ENCODE data around the gene STAC.
A peak's percentile ranks its signal among the peaks of the same experiment; 100 is the strongest.

STAC gene, protein sequence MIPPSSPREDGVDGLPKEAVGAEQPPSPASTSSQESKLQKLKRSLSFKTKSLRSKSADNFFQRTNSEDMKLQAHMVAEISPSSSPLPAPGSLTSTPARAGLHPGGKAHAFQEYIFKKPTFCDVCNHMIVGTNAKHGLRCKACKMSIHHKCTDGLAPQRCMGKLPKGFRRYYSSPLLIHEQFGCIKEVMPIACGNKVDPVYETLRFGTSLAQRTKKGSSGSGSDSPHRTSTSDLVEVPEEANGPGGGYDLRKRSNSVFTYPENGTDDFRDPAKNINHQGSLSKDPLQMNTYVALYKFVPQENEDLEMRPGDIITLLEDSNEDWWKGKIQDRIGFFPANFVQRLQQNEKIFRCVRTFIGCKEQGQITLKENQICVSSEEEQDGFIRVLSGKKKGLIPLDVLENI

DNA sequence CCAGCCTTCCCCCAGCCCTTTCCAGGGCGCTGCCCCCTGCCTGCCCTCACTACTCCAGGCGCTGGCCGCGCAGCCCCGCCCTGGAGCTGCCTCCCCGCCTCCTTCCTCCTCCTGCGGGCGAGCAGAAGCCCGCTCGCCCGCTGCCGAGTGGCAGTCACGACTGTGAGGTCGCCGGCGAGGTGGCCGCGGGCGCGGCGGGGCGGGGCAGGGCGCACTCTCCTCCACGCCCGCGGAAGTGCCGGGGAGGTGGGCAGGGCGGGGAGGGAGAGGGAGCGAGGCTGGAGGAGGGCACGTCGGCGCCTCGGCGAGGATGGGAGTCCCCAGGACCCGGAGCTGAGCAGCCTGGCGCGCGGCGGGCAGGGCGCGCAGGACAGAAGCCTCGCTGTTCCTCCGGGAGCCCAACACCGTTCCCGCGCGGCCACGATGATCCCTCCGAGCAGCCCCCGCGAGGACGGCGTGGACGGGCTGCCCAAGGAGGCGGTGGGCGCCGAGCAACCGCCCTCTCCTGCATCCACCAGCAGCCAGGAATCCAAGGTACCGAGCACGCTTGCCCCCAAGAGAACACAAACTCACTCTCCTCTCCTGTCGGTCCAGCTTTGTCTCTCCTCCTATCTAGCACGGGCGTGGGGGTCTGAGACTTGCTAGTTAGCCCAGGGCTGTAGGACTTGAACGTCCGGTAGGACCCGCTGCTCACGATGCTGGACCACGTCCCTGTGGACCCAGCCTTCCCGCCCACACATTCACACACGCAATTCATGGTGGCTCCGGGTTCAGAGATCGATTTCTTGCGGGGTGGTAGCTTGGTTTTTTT lies at the start of gene STAC:
TSS of gene STAC (plus strand) at position 284 of the 811 bp plus-strand sequence. CDS start at position 424, 140 bp downstream.
- Histone ChIP-seq H3K9me3 (ENCODE audit: low read depth, low read length) (no peaks in the 10 kb centered on the region), H3K4me3 (peak within 1 kb of the TSS; percentile 73), H3K27ac (no peak within 1 kb of the TSS), H3K9ac (ENCODE audit: insufficient read length) (no peak within 1 kb of the TSS), H3K36me3 (ENCODE audit: insufficient read depth, low read length) (no peaks in the 10 kb centered on the region)
- TF ChIP-seq EZH2 (IDR thresholded peaks at IDR 0.05) (no peak), POLR2AphosphoS5 (IDR thresholded peaks at IDR 0.05; ENCODE audit: borderline replicate concordance, low read depth, low read length) (no peak; the same call in 1 of the 2 replicates), FOXP2 (optimal IDR thresholded peaks at IDR 0.05; ENCODE audit: control extremely low read depth, extremely low read length, insufficient read depth) (no peak)
- no peak for DNase-seq (ENCODE audit: low read depth, low spot score)

GRCh38 chr3:36332139-36332538 lies 48.2 kb upstream of the STAC start:
- no peak overlapping the region for H3K4me3 ChIP-seq
- no peaks in the 10 kb centered on the region for H3K9me3 ChIP-seq (ENCODE audit: low read depth, low read length)
- no peak overlapping the region for H3K27ac ChIP-seq
- TF ChIP-seq FOXP2 (optimal IDR thresholded peaks at IDR 0.05; ENCODE audit: control extremely low read depth, extremely low read length, insufficient read depth) (no peak), POLR2AphosphoS5 (IDR thresholded peaks at IDR 0.05; ENCODE audit: borderline replicate concordance, low read depth, low read length) (no peak), EZH2 (IDR thresholded peaks at IDR 0.05) (no peak)
- H3K36me3 ChIP-seq (ENCODE audit: insufficient read depth, low read length) = no peaks in the 10 kb centered on the region
- H3K9ac ChIP-seq (ENCODE audit: insufficient read length) = no peak overlapping the region
- DNase-seq (ENCODE audit: low read depth, low spot score) = no peak

GRCh38 chr3:36362216-36362615 lies 18.1 kb upstream of the STAC start:
- DNase-seq (ENCODE audit: low read depth, low spot score) = no peak
- no peak overlapping the region for H3K27ac ChIP-seq
- no peak overlapping the region for H3K9ac ChIP-seq (ENCODE audit: insufficient read length)
- no peak overlapping the region for H3K4me3 ChIP-seq
- H3K36me3 ChIP-seq (ENCODE audit: insufficient read depth, low read length) = no peaks in the 10 kb centered on the region
- H3K9me3 ChIP-seq (ENCODE audit: low read depth, low read length) = no peaks in the 10 kb centered on the region
- no peak for TF ChIP-seq POLR2AphosphoS5 (IDR thresholded peaks at IDR 0.05; ENCODE audit: borderline replicate concordance, low read depth, low read length)
- no peak for TF ChIP-seq EZH2 (IDR thresholded peaks at IDR 0.05)
- no peak for TF ChIP-seq FOXP2 (optimal IDR thresholded peaks at IDR 0.05; ENCODE audit: control extremely low read depth, extremely low read length, insufficient read depth)

DNA sequence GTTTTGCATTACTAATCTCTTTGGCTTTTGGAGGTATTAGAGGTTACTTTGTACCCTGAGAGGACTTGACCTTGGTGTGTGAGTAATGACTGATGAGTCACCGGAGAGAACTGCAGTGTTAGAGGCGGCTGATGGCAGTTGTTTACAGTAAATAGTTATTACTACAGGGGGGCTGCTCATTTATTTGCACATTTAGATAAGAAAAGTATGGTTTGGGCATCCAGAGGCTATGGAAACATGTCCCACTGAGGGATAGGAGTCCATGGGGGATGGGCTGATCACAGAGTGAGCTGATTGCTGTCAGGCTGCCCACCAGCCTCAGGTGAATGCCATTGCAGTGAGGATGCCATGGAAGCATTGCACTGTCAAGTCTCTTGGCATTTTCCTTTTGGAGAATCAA lies 17.3 kb upstream of the STAC start:
- H3K27ac ChIP-seq = no peak overlapping the region
- no peak for DNase-seq (ENCODE audit: low read depth, low spot score)

DNA sequence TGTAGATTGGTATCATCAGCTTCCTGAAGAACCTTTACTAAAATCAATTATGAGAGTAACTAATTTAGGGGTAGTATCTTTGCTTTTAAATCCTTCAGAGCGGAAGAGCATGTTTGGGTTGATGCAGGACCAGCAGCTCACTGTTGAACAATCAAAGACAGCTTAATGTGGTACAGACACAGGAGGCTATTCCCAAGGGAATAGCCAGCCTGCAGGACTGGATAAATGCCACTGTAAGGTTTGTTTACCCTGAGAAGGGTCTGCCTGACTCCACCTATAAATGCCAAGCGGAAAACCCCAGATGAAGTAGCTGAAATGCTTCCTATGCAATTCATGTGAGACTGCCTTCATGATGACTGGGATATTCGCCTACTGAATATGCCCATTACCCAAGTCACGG lies 16.0 kb upstream of the STAC start:
- H3K9me3 ChIP-seq (ENCODE audit: low read depth, low read length) = no peaks in the 10 kb centered on the region
- no peak overlapping the region for H3K27ac ChIP-seq
- no peaks in the 10 kb centered on the region for H3K36me3 ChIP-seq (ENCODE audit: insufficient read depth, low read length)
- no peak for DNase-seq (ENCODE audit: low read depth, low spot score)
- no peak for TF ChIP-seq EZH2 (IDR thresholded peaks at IDR 0.05)
- TF ChIP-seq POLR2AphosphoS5 (IDR thresholded peaks at IDR 0.05; ENCODE audit: borderline replicate concordance, low read depth, low read length) = no peak
- no peak for TF ChIP-seq FOXP2 (optimal IDR thresholded peaks at IDR 0.05; ENCODE audit: control extremely low read depth, extremely low read length, insufficient read depth)
- H3K9ac ChIP-seq (ENCODE audit: insufficient read length) = no peak overlapping the region
- H3K4me3 ChIP-seq = no peak overlapping the region

More for the DNA sequence above, 17.3 kb upstream of the STAC start:
- TF ChIP-seq EZH2 (IDR thresholded peaks at IDR 0.05) (no peak), POLR2AphosphoS5 (IDR thresholded peaks at IDR 0.05; ENCODE audit: borderline replicate concordance, low read depth, low read length) (no peak), FOXP2 (optimal IDR thresholded peaks at IDR 0.05; ENCODE audit: control extremely low read depth, extremely low read length, insufficient read depth) (no peak)
- Histone ChIP-seq H3K9ac (ENCODE audit: insufficient read length) (no peak overlapping the region), H3K4me3 (no peak overlapping the region), H3K36me3 (ENCODE audit: insufficient read depth, low read length) (no peaks in the 10 kb centered on the region), H3K9me3 (ENCODE audit: low read depth, low read length) (no peaks in the 10 kb centered on the region)

DNA sequence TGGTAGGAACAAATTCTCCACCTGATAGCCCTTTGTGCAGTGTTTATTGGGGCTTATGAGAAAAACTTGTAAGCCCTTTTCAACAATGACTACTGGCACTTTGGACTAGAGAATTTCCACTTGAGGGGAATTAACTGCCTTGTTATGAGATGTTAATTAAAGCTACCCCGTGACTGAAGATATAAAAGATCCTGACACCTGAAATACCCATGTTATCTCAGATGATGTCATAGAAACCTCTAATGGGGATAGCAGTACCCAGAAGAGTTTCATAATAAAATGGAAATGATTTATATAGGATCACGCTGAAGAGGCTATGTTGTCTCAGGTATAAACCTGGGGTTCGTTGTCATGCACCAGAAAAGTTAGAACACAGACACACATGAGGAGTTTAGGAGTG lies 14.5 kb upstream of the STAC start:
- no peak overlapping the region for H3K4me3 ChIP-seq
- no peaks in the 10 kb centered on the region for H3K9me3 ChIP-seq (ENCODE audit: low read depth, low read length)
- H3K9ac ChIP-seq (ENCODE audit: insufficient read length) = no peak overlapping the region
- DNase-seq (ENCODE audit: low read depth, low spot score) = no peak
- no peak overlapping the region for H3K27ac ChIP-seq
- no peaks in the 10 kb centered on the region for H3K36me3 ChIP-seq (ENCODE audit: insufficient read depth, low read length)
- TF ChIP-seq FOXP2 (optimal IDR thresholded peaks at IDR 0.05; ENCODE audit: control extremely low read depth, extremely low read length, insufficient read depth) (no peak), POLR2AphosphoS5 (IDR thresholded peaks at IDR 0.05; ENCODE audit: borderline replicate concordance, low read depth, low read length) (no peak), EZH2 (IDR thresholded peaks at IDR 0.05) (no peak)

GRCh38 chr3:36366308-36366707 lies 14.0 kb upstream of the STAC start:
- Histone ChIP-seq H3K9ac (ENCODE audit: insufficient read length) (no peak overlapping the region), H3K27ac (no peak overlapping the region), H3K4me3 (no peak overlapping the region), H3K9me3 (ENCODE audit: low read depth, low read length) (no peaks in the 10 kb centered on the region), H3K36me3 (ENCODE audit: insufficient read depth, low read length) (no peaks in the 10 kb centered on the region)
- no peak for TF ChIP-seq EZH2 (IDR thresholded peaks at IDR 0.05)
- no peak for DNase-seq (ENCODE audit: low read depth, low spot score)

- Histone ChIP-seq H3K27ac (no peak overlapping the region), H3K36me3 (ENCODE audit: insufficient read depth, low read length) (no peaks in the 10 kb centered on the region), H3K9ac (ENCODE audit: insufficient read length) (no peak overlapping the region), H3K4me3 (no peak overlapping the region), H3K9me3 (ENCODE audit: low read depth, low read length) (no peaks in the 10 kb centered on the region)
- no peak for TF ChIP-seq FOXP2 (optimal IDR thresholded peaks at IDR 0.05; ENCODE audit: control extremely low read depth, extremely low read length, insufficient read depth)
- no peak for TF ChIP-seq EZH2 (IDR thresholded peaks at IDR 0.05)
- TF ChIP-seq POLR2AphosphoS5 (IDR thresholded peaks at IDR 0.05; ENCODE audit: borderline replicate concordance, low read depth, low read length) = no peak
- no peak for DNase-seq (ENCODE audit: low read depth, low spot score)
Observed at GRCh38 chr3:36367912-36368573, 12.3 kb upstream of the STAC start.

Data from SK-N-MC (cell line).